ENCODE measurements around the gene COL6A5.
A peak's percentile ranks its signal among the peaks of the same experiment; 100 is the strongest.
"Not testable (repeated sequence)": the region's sequence is repeated elsewhere in the genome, so short reads cannot be mapped to it uniquely, and the experiment has no call there.

COL6A5 gene

GRCh38 chr3:130345487-130346079 lies at the start of gene COL6A5:
Gene COL6A5 (plus strand): TSS chr3:130345672. CDS start chr3:130373639, 27,967 bp downstream.
- DNase-seq (ENCODE audit: low read depth) = no peak

- DNase-seq (ENCODE audit: low read depth) = no peak
These were observed 45.9 kb upstream of the COL6A5 start for GRCh38 chr3:130299531-130299930.

GRCh38 chr3:130300888-130301287 lies 44.6 kb upstream of the COL6A5 start:
- DNase-seq (ENCODE audit: low read depth) = no peak

- no peak for DNase-seq (ENCODE audit: low read depth)
These were observed 35.4 kb upstream of the COL6A5 start for GRCh38 chr3:130310109-130310508.

- DNase-seq (ENCODE audit: low read depth) = no peak
These were observed 33.1 kb upstream of the COL6A5 start for GRCh38 chr3:130312374-130312773.

- DNase-seq (ENCODE audit: low read depth) = peak; percentile 21
These were observed 29.3 kb upstream of the COL6A5 start for GRCh38 chr3:130316169-130316568.

- DNase-seq (ENCODE audit: low read depth) = no peak
These were observed 22.0 kb upstream of the COL6A5 start for GRCh38 chr3:130323503-130323902.

GRCh38 chr3:130340766-130341165 lies 4.7 kb upstream of the COL6A5 start:
- no peak for DNase-seq (ENCODE audit: low read depth)

GRCh38 chr3:130341388-130341787 lies 4.1 kb upstream of the COL6A5 start:
- DNase-seq (ENCODE audit: low read depth) = no peak

GRCh38 chr3:130341882-130342281 lies 3.6 kb upstream of the COL6A5 start:
- no peak for DNase-seq (ENCODE audit: low read depth)

GRCh38 chr3:130342821-130343661 lies 2.4 kb upstream of the COL6A5 start:
- DNase-seq (ENCODE audit: low read depth) = no peak

- DNase-seq (ENCODE audit: low read depth) = not testable (repeated sequence)
These were observed 2.8 kb downstream of the COL6A5 start for GRCh38 chr3:130348258-130348657.

GRCh38 chr3:130354430-130354829 lies 9.0 kb downstream of the COL6A5 start:
- no peak for DNase-seq (ENCODE audit: low read depth)

- DNase-seq (ENCODE audit: low read depth) = no peak
These were observed 28.6 kb downstream of the COL6A5 start for GRCh38 chr3:130374033-130374432.

GRCh38 chr3:130374908-130375307 lies 29.4 kb downstream of the COL6A5 start:
- no peak for DNase-seq (ENCODE audit: low read depth)

GRCh38 chr3:130377960-130378676 lies 32.6 kb downstream of the COL6A5 start:
- DNase-seq (ENCODE audit: low read depth) = no peak

- no peak for DNase-seq (ENCODE audit: low read depth)
These were observed 33.3 kb downstream of the COL6A5 start for GRCh38 chr3:130378677-130379191.

- no peak for DNase-seq (ENCODE audit: low read depth)
These were observed 33.8 kb downstream of the COL6A5 start for GRCh38 chr3:130379274-130379673.

- DNase-seq (ENCODE audit: low read depth) = no peak
These were observed 34.9 kb downstream of the COL6A5 start for GRCh38 chr3:130380398-130380797.

- no peak for DNase-seq (ENCODE audit: low read depth)
These were observed 38.0 kb downstream of the COL6A5 start for GRCh38 chr3:130383424-130383823.

GRCh38 chr3:130384476-130385025 lies 39.1 kb downstream of the COL6A5 start:
- DNase-seq (ENCODE audit: low read depth) = no peak

GRCh38 chr3:130386604-130387263 lies 41.3 kb downstream of the COL6A5 start:
- no peak for DNase-seq (ENCODE audit: low read depth)

Data from fibroblast of the conjunctiva (primary cell).